ENCODE data around the gene MLYCD. TPM values are rescaled to one million over a fixed set of nuclear protein-coding genes. Genes with fewer than 3 reads are reported as not detected.

Gene MLYCD
- total and polyA plus RNA-seq, 10 of the 15 experiments (the other 5 are each of a cell fraction or from before 2014, with no cell fraction given) = 0.21 to 3.7 (median 1.7) TPM

- no peak for ATAC-seq
- 62% methylated on average over 22 of the region's 22 CpGs for WGBS (ENCODE audit: insufficient coverage, insufficient replicate concordance, low lambda C conversion rate, missing lambda C conversion rate)
- SMC1A ChIA-PET (ENCODE audit: uncharacterized antibody, unreplicated experiment) = no interaction called here
Observed at GRCh38 chr16:83963277-83964119, 64.6 kb downstream of the MLYCD start.

GRCh38 chr16:83964684-83965443, 65.9 kb downstream of the MLYCD start:
- in situ Hi-C loops (cut with MboI) (no loop called here), intact Hi-C loops (cut with micrococcal nuclease; ENCODE audit: unreplicated experiment) (no loop called here)
- Histone ChIP-seq H3K4me2 (ENCODE audit: control insufficient read depth, insufficient read depth) (no peak overlapping the region), H3K27me3 (replicated peaks in 1 of 2; ENCODE audit: control insufficient read depth in 2 of 2, insufficient read depth in 2 of 2, low read length in 1 of 2) (no peaks in the 10 kb centered on the region), H3K4me3 (no peak overlapping the region), H3K9me3 (replicated peaks; ENCODE audit: control insufficient read depth, insufficient read depth, low read length) (no peaks in the 10 kb centered on the region), H3K36me3 (ENCODE audit: control insufficient read depth in 2 of 2, insufficient read depth in 2 of 2, low read length in 1 of 2) (no peaks in the 10 kb centered on the region), H2AFZ (ENCODE audit: control insufficient read depth, low read depth, low read length) (no peak overlapping the region), H3K27ac (ENCODE audit: control insufficient read depth, insufficient read depth) (no peak overlapping the region), H4K20me1 (ENCODE audit: control insufficient read depth, insufficient read depth) (no peaks in the 10 kb centered on the region), H3K4me1 (ENCODE audit: control insufficient read depth, insufficient read depth, low read length) (no peaks in the 10 kb centered on the region), H3K9ac (ENCODE audit: control insufficient read depth, insufficient read depth, low read length) (no peak overlapping the region), H3K79me2 (ENCODE audit: control insufficient read depth, insufficient read depth, low read length) (no peaks in the 10 kb centered on the region)
- no peak for DNase-seq (ENCODE audit: low read depth, low spot score)
- ChIA-PET CTCF (interaction anchor here (1.3 kb wide), 1 partner anchor 101 kb away, joined by 4 read pairs; no protein-coding TSS in a partner anchor), SMC1A (ENCODE audit: uncharacterized antibody, unreplicated experiment) (no interaction called here), POLR2A (no interaction called here), RAD21 (ENCODE audit: unreplicated experiment) (no interaction called here)
- FAIRE-seq = no peak
- 59% methylated on average over 23 of the region's 26 CpGs for WGBS (ENCODE audit: insufficient coverage, insufficient replicate concordance, low lambda C conversion rate, missing lambda C conversion rate)
- no peak for ATAC-seq
- no TSS peak for BruUV-seq (replicated peaks)
- TF ChIP-seq RELA (IDR thresholded peaks at IDR 0.05; ENCODE audit: borderline replicate concordance, partially characterized antibody) (no peak), MYB (IDR thresholded peaks at IDR 0.05; ENCODE audit: borderline replicate concordance, low read depth, low read length) (no peak), POLR2A (IDR thresholded peaks at IDR 0.05; ENCODE audit: low read depth, low read length) (no peak), NBN (IDR thresholded peaks at IDR 0.05) (no peak), HCFC1 (IDR thresholded peaks at IDR 0.05; ENCODE audit: low read length) (no peak), RAD21 (IDR thresholded peaks at IDR 0.05; ENCODE audit: insufficient read depth, low read depth, low read length) (no peak), MEF2A (IDR thresholded peaks at IDR 0.05; ENCODE audit: insufficient read depth, low read depth, low read length) (no peak), SMAD1 (IDR thresholded peaks at IDR 0.05; ENCODE audit: low read depth, partially characterized antibody) (no peak), JUNB (IDR thresholded peaks at IDR 0.05) (no peak), BRCA1 (IDR thresholded peaks at IDR 0.05; ENCODE audit: low read depth, low read length) (no peak), ETV6 (conservative IDR thresholded peaks at IDR 0.05 in 1 of 2, IDR thresholded peaks at IDR 0.05 in 1 of 2; ENCODE audit: borderline replicate concordance in 1 of 2, low read depth in 1 of 2) (no peak), BHLHE40 (IDR thresholded peaks at IDR 0.05; ENCODE audit: borderline replicate concordance in 1 of 2, low read depth in 2 of 2, low read length in 1 of 2) (no peak), EZH2 (IDR thresholded peaks at IDR 0.05; ENCODE audit: borderline replicate concordance, control insufficient read depth, low read depth, low read length) (no peak), RB1 (IDR thresholded peaks at IDR 0.05; ENCODE audit: borderline replicate concordance) (no peak), TCF7 (IDR thresholded peaks at IDR 0.05; ENCODE audit: borderline replicate concordance) (no peak), YBX1 (IDR thresholded peaks at IDR 0.05) (no peak), IRF4 (IDR thresholded peaks at IDR 0.05; ENCODE audit: low read depth, low read length) (no peak)

More at GRCh38 chr16:83963277-83964119, 64.6 kb downstream of the MLYCD start:
- CTCF ChIA-PET = interaction anchor here (1.3 kb wide), 1 partner anchor 102 kb away, joined by 4 read pairs; no protein-coding TSS in a partner anchor
- Histone ChIP-seq H2AFZ (ENCODE audit: control insufficient read depth, low read depth, low read length) (no peak overlapping the region), H3K9ac (ENCODE audit: control insufficient read depth, insufficient read depth, low read length) (no peak overlapping the region), H3K36me3 (ENCODE audit: control insufficient read depth in 2 of 2, insufficient read depth in 2 of 2, low read length in 1 of 2) (no peaks in the 10 kb centered on the region), H3K27ac (ENCODE audit: control insufficient read depth, insufficient read depth) (no peak overlapping the region), H3K4me3 (no peak overlapping the region), H3K4me1 (ENCODE audit: control insufficient read depth, insufficient read depth, low read length) (no peaks in the 10 kb centered on the region), H3K9me3 (replicated peaks; ENCODE audit: control insufficient read depth, insufficient read depth, low read length) (no peaks in the 10 kb centered on the region), H4K20me1 (ENCODE audit: control insufficient read depth, insufficient read depth) (no peaks in the 10 kb centered on the region), H3K4me2 (ENCODE audit: control insufficient read depth, insufficient read depth) (no peak overlapping the region), H3K27me3 (replicated peaks in 1 of 2; ENCODE audit: control insufficient read depth in 2 of 2, insufficient read depth in 2 of 2, low read length in 1 of 2) (no peaks in the 10 kb centered on the region), H3K79me2 (ENCODE audit: control insufficient read depth, insufficient read depth, low read length) (no peaks in the 10 kb centered on the region)
- POLR2A ChIA-PET = no interaction called here
- in situ Hi-C loops (cut with MboI) (no loop called here), intact Hi-C loops (cut with micrococcal nuclease; ENCODE audit: unreplicated experiment) (no loop called here)
- FAIRE-seq (no peak), DNase-seq (ENCODE audit: low read depth, low spot score) (no peak)
- TF ChIP-seq DPF2 (IDR thresholded peaks at IDR 0.05) (no peak), MEF2B (IDR thresholded peaks at IDR 0.05; ENCODE audit: partially characterized antibody, poor library complexity, severe bottlenecking) (no peak), SIN3A (IDR thresholded peaks at IDR 0.05; ENCODE audit: low read depth, low read length) (no peak)
- no TSS peak for BruUV-seq (replicated peaks)
- RAD21 ChIA-PET (ENCODE audit: unreplicated experiment) = no interaction called here

Measured in GM12878 (cell line).